ENCODE measurements around the gene INIP.
A peak's percentile ranks its signal among the peaks of the same experiment; 100 is the strongest.
"Not testable (repeated sequence)": the region's sequence is repeated elsewhere in the genome, so short reads cannot be mapped to it uniquely, and the experiment has no call there.

INIP gene

GRCh38 chr9:112731971-112732370, 14.1 kb upstream of the INIP start:
- FAIRE-seq: no peak

DNA sequence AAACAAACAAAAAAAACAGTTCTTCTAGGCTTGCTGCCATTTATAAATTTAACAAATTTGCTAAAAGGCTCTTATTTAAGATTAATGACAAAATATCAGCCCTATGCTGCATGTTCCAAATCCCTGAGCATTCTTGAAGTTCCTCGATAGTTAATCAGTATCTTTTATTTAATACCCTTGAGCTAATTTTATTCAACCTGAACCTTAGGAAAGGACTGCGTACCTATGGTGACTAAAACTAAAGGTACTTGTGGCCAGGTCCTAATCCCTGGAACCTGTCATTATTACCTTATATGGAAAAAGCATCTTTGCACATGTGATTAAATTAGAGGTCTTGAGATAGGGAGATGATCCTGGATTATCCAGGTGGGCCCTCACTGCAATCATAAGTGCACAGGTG, 10.5 kb upstream of the INIP start:
- no peak for FAIRE-seq

DNA sequence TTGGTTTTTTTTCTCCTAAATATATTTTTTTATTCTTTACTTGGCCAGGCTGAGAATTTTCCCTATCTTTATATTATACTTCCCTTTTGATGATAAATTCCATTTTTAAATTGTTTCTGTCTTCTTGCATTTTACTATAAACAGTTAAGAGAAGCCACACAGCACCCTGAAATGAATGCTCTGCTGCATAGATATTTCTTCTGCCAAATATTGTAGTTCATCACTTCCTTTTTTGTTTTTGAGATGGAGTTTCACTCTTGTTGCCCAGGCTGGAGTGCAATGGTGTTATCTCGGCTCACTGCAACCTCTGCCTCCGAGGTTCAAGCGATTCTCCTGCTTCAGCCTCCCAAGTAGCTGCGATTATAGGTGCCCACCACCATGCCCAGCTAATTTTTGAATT, 8.5 kb upstream of the INIP start:
- no peak for FAIRE-seq

- FAIRE-seq: no peak
Measured at GRCh38 chr9:112725961-112726360, 8.0 kb upstream of the INIP start.

GRCh38 chr9:112722749-112723148, 4.8 kb upstream of the INIP start:
- FAIRE-seq: not testable (repeated sequence)

DNA sequence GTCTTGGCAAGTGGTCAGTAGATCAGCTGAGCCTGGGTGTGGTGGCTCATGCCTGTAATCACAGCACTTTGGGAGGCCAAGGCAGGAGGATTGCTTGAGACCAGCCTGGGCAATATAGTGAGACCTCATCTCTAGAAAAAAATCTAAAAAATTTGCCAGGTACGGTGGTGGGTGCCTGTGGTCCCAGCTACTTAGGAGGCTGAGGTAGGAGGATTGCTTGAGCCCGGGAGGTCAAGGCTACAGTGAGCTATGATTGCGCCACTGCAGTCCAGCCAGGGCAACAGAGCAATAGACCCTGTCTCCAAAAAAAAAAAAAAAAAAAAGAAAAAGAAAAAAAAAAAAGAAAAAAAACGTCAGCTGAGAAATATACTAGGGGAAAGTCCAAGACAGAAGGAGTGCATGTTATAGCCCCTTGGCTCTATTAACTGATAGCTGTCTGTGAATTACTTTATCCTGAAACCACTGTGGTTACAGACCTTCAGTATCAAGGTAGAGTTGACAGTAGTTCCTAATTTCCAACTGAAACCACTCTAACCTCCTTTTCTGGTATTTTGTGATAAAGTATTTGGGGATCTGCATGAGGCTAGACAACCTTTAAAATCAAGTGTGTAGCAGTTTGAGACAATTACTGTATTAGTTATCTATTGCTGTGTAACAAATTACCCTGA, 2.3 kb upstream of the INIP start:
- FAIRE-seq: no peak

GRCh38 chr9:112719696-112720095, 1.8 kb upstream of the INIP start:
- FAIRE-seq: no peak

DNA sequence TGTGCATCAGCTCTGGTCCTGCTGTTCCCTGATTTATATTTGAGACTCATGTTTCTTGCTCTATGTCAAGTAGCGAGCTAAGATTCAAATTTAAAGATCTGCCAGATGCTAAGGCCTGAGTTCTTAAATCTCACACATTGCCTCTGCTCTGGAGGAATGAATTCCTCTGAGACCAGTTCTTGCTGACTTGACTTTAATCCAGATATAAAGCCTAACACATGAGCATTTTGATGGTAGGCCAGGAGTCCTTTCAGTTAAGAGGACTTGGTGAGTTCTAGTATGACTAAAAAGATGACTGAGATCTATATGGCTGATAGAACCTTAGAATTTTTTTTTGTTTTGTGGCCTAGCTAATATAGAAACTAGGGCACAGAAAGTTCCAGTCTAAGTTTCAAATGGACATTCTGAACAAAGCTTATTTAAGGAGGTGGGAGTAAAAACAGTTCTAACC, 1.3 kb upstream of the INIP start:
- FAIRE-seq: no peak

DNA sequence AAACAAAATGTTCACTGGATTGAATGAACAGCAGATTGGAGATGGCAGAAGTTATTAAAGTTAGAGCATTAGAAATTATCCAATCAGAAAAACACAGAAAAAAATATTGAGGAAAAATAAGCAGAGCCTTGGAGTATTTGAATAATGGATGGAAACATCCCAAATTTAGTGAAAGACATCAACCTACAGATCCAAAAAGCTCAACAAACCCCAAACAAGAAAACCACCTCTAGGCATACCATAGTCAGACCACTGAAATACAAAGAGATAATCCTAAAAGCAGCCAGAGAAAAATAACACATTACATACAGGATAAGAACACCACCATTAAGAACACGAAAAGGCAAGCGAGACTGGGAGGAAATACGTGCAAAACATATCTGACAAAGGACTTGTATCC, 5.2 kb downstream of the INIP start:
- no peak for FAIRE-seq

- peak; percentile 80 for FAIRE-seq
Measured at GRCh38 chr9:112711050-112711689, 6.7 kb downstream of the INIP start.

GRCh38 chr9:112705768-112706427, 12.0 kb downstream of the INIP start:
- FAIRE-seq: no peak

- no peak for FAIRE-seq
Measured at GRCh38 chr9:112703304-112703703, 14.6 kb downstream of the INIP start.

DNA sequence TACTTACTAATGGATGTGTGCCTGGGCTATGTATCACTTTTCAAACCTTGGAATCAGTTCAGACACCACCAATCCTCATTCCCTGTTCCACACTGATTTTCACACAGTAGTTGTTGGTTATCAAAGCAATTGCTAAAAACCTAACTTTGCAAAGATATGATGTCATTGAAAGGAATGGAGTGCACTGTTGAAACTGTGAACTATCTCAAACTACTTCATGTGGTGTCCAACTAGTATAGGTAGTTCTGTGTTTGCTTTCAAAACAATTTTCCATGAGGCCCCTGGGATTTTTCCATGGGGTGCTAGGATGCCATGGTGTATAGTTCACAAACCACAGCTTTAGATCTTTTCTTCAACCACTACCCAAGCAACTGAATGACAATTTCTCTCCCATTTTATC, 17.8 kb downstream of the INIP start:
- FAIRE-seq: no peak

- no peak for FAIRE-seq
Measured at GRCh38 chr9:112699230-112699629, 18.7 kb downstream of the INIP start.

DNA sequence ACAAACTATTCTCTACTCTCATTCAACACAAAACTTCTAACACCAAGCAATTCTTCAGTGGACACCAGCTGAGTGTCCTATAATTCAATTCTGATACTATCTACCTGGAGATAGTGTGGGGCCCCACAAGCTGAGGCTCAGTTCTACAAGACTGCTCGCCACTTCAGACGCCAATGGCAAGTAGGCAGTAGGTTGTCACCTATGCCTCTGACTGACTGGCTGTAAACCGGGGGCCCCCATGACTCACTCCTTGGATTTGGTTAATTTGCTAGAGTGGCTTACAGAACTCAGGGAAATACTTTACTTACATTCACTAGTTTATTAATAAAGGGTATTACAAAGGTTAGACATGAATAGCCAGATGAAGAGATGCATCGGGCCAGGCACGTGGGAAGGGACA, 21.5 kb downstream of the INIP start:
- FAIRE-seq: no peak

DNA sequence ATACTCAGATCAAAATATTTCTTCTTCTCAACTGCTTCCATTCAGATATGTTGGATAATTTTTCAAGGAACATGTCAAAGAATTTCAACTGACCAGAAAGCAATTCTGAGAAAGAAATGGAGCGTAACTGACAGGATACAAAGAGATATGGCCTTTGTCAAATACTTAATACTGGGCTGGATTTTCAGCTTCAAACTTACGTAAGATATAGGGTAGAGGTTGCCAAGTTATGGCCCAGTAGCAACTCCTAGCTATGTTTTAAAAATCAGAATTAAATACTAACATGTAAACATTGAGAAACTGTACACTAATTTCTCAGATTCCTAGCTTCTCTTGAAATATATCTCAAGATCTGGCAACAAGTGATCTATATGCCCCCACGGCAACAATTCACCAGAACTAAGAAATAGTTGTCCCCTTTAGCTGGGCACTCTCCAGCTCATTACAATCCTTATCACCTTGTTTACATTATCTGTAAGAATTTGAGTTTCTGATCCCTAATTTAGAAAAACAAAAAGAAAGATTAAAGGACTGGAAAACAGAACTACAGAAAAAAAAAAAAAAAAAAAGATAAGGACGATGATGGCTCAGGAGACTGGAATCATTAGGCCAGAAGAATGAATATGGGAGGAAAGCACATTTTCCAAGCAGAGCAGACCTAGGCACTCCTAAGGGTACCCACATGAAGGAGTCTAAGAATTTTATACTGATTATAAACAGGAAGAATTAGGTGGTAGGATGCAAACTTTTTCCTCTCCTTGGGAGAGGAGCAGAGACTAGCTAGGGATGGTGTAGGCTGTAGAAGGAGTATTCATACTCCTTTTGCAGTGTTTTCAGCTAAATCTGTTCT, 23.0 kb downstream of the INIP start:
- FAIRE-seq: no peak

- no peak for FAIRE-seq
Measured at GRCh38 chr9:112689161-112689740, 28.7 kb downstream of the INIP start.

DNA sequence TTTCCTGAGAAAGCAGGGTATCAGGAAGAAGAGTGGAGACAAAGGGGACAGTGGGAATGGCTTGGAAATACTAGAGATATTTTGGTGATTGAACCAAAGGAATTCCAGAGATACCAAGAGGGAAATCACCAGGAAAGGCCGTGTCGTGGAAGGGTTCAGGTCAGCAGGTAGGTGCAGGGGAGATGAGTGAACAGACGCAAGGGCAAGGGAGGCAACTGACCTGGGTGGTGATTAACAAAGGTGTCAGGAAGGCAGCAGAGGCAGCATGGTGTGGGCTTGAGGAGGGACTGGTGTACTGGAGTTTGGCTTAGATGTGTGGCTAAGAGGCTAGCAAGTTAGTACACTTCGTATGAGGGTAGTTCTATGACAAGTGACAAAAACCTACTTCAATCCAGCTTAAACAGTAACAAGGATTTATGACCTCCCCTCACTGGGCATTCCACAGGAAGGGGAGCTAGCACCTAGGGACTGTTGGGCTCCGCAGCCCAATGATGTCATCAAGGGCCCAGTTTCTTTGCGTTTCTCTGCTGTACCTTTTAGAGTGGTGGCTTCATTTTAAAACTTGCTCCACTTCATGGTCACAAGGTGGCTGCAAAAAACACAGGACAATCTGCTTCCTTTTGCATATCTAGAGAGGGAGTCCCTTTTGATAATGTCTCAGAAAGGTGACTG, 37.0 kb downstream of the INIP start:
- no peak for FAIRE-seq

- FAIRE-seq: no peak
Measured at GRCh38 chr9:112677040-112677439, 40.9 kb downstream of the INIP start.

GRCh38 chr9:112673221-112673620, 44.7 kb downstream of the INIP start:
- FAIRE-seq: not testable (repeated sequence)

GRCh38 chr9:112670991-112671625, 46.8 kb downstream of the INIP start:
- FAIRE-seq: no peak

DNA sequence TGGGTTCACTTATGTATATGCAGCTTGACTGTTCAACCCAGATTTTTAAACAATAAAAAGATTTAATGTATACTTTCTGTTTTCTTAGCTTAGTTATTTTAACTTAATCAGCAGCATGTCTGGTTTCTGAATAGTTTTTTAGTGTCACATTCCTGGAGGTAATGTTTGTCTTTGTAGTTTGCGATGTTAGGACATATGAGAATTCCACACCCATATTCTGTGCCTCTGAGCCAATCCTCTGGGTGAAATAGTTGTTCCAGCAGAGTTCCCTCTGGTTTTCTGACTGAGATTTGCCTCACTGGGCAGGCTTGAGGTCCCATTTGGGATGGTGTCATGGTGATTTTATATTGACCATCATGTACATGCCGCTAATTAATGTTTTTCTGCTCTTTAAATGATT, 48.6 kb downstream of the INIP start:
- FAIRE-seq: no peak

Data from endometrium (tissue), 2 donors.